Erythroblast (primary cell): Measurements from ENCODE around the gene NSD1.
A peak's percentile ranks its signal among the peaks of the same experiment; 100 is the strongest.
"Not testable (repeated sequence)": the region's sequence is repeated elsewhere in the genome, so short reads cannot be mapped to it uniquely, and the experiment has no call there.

Experiments
- DNase-seq, 2 experiments: peaks; one replicate each; lab custom pipeline; 2025; lab: John Stamatoyannopoulos, UW
- GATA1 ChIP-seq: IDR thresholded peaks from 2 replicates; pipeline ENCODE4 v1.6.1; 2011; ENCODE audit warnings: low read depth, mild to moderate bottlenecking, control low read depth, low read length, moderate library complexity
- POLR2A ChIP-seq: IDR thresholded peaks from 2 replicates; pipeline ENCODE4 v1.6.1; 2011; ENCODE audit warnings: mild to moderate bottlenecking, low read length

NSD1 gene

DNA sequence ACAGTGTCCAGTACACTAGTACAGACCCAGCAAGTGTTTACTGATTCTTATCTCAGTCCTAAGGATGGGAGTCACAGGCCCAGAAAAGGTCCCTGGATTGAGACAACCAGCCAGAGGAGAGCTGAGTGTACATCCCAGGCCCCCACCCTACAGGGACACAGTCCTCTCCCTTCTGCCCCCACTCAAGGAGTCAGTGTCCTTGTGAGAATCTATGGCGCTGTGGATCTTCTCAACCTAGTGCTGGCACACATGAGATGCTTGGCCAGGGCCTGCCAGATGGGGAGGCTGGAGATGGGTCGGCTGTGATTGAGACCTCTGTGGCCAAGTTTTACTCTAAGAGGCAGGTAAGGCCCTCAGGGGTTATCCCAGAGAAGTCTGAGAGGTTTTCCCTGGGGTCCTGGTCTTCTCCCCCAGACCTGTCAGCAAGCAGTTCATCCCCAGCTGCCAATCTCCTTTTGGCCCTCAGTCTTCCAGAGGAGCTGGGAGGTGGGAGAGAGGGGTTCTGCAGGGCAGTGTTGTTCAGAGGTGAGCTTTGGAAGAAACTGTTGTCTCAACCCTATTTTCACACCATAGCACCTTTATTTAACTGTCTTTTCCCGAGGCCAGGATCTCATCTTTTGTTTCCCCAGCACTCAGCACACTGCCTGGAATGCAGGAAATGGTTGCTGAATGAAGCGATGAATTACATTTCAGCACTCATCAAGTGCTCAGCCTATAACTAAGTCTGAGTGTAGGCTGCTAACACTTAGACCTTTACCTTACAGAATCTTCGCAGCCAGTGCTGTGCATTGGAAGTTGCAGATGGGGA, 3.2 kb upstream of the NSD1 start:
- no peak for DNase-seq
- TF ChIP-seq GATA1, result no peak
- no peak for TF ChIP-seq POLR2A

DNA sequence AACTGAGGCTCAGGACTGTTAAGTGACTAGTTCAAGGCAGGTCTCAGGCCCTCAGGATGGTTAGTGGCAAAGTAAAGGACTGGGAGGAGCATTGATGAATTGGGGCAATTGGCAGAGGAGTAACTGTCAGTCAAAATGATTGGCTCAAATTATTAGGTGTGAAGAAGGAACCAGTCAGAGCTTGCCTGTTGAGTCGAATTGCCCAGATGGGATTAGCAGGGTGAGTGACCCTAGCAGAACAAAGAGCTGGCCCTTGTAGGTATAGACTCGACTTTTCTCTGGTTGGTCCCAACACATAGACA, 2.6 kb upstream of the NSD1 start:
- DNase-seq, result no peak
- TF ChIP-seq POLR2A, result no peak
- no peak for TF ChIP-seq GATA1

DNA sequence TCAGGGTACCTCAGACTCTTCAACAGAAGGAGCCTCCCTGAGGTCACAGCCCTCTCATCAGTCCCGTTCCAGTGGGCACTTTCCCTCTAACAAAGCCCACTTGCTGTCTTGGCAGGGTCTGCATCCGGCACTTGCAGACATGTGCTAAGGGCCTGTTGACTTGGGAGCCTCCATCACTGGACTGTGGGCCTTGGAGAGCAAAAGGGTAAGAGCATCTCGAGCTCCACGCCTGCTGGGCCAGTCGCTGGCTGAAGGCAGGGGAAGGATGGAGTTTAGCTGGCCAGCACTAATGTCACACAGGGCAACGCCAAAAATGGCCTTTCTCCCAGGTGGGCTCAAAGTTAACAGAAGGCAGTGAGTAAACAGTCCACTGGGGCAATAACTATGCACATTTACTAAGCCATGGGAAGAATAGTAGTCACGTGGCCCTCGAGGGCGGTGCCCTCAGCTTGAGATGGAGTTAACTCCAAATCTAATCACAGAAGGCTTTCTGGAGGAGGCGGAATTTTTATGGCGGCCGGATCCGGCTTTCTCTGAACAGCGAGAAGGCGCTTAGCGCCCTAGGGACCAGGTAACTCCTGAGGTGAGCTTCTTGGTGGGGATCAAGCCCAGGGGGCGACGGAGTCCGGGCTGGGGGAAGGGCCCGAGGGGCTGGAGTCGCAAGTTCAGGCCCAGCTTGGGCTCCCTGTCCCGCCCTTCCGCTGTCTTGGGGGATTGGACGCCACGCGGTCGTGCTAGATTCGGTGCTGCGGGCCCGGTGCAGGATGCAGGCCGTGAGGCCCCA, 2.0 kb upstream of the NSD1 start:
- no peak for DNase-seq
- TF ChIP-seq GATA1, result no peak
- TF ChIP-seq POLR2A, result no peak

DNA sequence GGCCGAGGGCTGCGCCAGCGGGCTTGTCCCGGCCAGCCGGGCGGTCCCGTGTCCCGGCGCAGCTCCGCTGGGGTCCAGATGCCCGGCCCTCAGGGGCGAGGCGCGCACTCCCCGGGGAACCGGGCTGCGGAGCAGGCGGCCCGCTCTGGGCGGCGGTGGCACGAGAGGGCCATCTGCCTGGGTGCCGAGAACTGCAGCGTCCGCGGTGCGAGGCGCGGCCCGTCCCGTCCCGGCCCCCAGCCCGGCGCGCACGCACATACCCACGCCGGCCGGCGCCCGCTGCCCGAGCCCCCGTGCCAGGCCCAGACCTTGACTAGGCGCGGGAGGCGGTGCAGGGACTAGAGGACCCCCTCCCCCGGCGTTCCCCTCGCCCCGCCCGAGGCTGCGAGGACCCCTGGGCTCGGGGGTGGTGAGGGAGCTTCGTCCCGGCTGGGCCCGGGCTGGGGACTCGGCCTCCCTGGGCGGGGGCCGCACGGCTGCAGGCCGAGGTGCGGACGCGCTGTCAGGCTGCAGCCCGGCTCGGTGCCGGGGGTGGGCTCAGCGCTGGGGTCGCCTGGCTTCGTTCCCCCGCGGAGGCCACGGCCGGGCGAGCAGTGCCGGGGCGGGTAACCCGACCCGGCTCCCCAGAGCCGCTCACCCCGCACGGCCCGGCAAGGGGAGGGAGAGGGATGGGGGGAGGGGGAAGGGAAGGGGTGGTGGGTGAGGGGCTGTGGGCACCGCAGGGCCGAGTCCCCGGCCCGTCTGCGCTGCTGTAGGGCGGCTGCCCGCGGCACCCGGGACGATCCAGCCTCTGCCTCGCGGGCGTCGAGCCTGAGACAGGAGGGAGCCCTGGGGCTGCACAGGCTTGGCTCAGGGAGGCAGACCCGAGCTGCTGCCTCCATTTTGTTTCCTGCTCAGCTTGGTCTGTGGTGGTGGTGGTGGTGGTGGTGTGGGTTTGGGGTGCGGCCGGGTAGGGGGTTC, 1.2 kb upstream of the NSD1 start:
- no peak for TF ChIP-seq GATA1
- TF ChIP-seq POLR2A, result no peak
- peak; percentile 69 to 75 for DNase-seq

DNA sequence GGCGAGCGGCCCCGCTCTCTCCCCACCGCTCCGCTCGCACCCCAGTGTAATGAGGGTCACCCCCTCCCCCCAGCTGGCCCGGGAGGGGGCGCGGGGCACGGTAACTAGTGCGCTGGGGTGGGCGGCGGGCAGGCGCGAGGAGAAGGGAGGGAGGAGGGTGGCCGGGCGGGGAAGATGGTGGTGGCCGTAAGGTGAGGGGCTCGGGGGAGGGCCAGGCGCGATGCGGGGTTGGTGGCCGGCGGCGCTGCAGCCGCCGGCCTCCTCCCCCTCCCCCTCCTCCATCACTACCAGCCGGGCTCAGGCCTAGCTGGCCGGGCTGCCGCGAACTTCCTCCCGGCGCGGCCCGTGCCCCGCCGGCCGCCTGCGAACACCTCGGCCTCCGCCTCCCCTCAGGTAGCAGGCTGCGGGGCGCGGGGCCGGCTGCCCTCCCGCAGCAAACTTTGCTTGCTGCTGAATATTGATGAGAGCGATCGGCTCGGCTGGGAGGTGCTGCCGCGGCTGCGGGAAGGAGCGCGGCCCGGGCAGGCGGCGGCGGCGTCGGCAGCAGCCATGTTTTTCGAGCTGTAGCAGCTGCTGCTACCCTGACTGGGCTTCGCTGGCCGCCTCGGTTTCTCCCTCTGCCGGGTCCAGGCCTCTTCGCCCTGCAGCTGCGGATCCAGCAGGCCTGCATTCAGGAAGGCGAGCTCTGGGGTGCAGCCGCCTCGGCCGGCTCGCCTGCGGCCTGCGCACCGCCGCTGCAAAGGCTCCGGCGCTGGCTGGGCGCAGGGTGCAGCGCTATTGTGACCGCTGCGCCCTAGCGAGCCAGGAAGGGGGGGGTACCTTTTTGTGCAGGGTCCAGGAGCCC, 502 bp downstream of the NSD1 start:
- TF ChIP-seq GATA1, result no peak
- no peak for TF ChIP-seq POLR2A
- peak; percentile 80 to 81 for DNase-seq

DNA sequence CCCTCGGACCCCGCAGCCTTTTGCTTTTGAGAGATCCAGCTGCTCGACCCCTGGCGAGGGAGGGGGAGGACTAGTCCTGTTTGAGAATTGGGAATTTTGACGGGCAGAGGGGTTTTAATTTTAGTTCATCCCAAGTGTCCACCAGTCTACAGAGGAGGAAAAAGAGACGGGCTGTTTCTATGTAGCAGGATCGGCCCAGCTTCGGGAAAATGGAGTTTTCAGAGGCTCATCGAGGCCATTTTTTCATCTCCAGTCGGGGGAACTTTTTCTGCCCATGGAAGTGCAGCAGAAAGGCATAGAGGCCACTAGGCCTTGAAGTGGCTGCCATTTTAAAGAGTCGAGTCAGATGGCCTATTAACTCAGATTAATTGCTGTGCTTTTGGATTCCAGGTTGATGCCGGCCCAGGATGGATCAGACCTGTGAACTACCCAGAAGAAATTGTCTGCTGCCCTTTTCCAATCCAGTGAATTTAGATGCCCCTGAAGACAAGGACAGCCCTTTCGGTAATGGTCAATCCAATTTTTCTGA, 1.2 kb downstream of the NSD1 start:
- TF ChIP-seq POLR2A, result no peak
- no peak for TF ChIP-seq GATA1
- DNase-seq, result peak in 1 of 2 experiments; percentile 45

DNA sequence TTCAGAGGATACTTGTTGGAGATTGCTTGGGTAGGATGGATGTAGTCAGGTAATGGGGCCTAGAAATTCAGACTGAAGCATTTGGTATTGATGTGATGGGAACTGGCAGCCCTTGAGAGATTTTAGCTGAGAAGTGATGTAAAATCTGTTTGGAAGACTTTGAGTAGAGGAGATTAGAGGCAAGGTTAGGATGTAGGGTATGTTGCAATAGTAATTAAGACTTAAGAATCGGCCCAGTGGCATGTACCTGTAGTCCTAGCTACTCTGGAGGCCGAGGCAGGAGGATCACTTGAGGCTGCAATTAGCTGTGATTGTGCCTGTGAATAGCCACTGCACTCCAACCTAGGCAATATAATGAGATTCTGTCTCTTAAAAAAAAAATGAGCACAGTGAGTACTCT, 6.7 kb downstream of the NSD1 start:
- TF ChIP-seq GATA1 (no peak), POLR2A (no peak)
- no peak for DNase-seq

DNA sequence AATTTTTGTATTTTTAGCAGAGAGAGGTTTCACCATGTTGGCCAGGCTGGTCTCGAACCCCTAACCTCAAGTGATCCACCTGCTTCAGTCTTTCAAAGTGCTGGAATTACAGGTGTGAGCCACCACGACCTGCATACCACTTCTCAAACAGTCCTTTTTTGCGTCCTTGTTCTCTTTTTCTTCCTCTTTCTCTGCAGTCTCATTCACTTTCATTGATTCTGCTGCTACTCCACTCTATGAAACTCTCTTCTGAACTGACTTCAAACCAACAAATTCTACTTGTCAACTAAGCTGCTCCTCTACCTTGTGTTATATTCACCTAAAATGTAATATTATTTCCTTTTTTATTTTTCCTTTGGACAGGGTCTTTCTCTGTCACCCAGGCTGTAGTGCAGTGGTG, 7.9 kb downstream of the NSD1 start:
- TF ChIP-seq GATA1, result no peak
- no peak for TF ChIP-seq POLR2A
- no peak for DNase-seq

DNA sequence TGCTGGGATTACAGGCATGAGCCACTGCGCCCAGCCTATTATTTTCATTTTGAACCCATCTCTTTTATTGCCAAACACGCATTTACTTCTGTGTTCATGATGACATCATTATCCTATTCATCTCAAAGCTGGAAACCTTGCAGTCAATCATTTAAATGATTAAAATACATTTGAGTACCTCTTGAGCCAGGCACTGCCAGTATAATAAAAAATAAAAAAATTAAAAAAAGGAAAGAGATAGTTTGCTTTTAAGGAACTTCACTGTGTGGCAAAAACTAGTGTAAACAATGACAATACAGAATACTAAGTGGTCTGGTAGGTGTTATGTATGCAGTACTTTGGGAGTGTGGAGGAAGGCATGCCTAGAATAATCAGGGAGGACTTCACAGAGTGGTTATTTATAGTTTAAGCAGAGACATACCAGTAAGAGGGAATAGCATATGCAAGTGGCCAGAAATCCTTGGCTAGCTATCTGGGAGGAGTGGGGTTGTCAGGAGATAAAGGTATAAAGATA, 8.6 kb downstream of the NSD1 start:
- TF ChIP-seq GATA1 (no peak), POLR2A (no peak)
- DNase-seq, result no peak

DNA sequence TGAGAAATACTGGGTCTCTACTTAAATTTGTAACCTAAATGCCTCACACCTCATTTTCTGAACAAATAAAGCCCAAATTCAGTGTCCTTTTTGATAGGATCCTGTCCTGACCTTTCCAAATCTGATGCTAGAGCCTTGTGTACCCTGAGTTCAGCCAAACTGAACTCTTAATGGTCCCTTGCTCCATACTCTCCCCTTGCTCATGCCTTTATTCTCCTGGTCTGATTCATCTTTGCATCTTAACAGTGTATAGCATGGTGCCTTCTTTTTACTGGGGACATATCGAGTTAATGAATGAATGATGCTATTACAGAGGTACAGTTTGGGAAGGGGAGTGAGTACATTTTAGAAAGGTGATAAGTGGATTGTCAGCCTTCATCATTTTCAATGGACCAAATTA, 9.2 kb downstream of the NSD1 start:
- no peak for TF ChIP-seq POLR2A
- no peak for TF ChIP-seq GATA1
- DNase-seq, result no peak

DNA sequence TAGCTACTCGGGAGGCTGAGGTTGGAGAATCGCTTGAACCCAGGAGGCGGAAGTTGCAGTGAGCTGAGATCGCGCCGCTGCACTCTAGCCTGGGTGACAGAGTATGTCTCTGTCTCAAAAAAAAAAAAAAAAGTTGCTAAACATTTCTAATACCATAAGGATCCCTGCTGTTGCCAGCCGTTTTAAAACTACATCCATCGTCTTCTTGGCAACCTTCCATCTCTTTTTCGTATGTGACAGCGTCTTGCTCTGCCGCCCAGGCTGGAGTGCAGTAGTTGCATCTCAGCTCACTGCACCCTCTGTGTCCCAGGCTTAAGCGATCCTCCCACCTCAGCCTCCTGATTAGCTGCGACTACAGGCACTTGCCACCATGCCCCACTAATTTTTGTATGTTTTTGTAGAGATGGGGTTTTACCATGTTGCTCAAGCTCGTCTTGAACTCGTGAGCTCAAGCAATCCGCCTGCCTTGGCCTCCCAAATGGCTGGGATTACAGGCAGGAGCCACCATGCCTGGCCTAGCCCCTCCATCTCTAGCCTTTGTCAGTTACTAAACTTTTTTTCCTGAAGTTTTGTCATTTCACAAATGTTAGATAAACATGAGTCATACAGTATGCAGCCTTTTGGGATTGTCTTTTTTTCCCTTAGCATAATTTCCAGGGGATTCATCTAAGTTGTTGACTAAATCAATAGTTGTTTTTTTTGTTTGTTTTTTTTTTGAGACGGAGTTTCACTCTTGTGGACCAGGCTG, 13.5 kb downstream of the NSD1 start:
- no peak for DNase-seq
- TF ChIP-seq GATA1 (no peak), POLR2A (no peak)

DNA sequence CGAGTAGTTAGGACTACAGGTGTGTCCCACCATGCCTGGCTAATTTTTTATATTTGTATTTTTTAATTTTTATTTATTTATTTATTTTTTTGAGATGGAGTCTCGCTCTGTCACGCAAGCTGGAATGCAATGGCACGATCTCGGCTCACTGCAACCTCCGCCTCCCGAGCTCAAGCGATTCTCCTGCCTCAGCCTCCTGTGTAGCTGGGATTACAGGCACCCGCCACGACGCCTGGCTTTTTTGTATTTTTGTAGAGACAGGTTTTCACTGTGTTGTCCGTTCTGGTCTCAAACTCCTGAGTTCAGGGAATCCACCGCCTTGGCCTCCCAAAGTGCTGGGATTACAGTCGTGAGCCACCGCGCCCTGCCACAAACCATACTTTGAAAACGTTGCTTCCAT, 16.5 kb downstream of the NSD1 start:
- not testable (repeated sequence) for DNase-seq
